ENCODE data around the gene KRTDAP.

Gene KRTDAP

GRCh38 chr19:35514282-35514809 is 24.1 kb upstream of the KRTDAP start:
- in situ Hi-C loops (cut with HindIII; ENCODE audit: low pct_ligation_motif_present, low pct_unique_long_range_greater_than_20kb, low sequenced_read_pairs), result no loop called here

DNA sequence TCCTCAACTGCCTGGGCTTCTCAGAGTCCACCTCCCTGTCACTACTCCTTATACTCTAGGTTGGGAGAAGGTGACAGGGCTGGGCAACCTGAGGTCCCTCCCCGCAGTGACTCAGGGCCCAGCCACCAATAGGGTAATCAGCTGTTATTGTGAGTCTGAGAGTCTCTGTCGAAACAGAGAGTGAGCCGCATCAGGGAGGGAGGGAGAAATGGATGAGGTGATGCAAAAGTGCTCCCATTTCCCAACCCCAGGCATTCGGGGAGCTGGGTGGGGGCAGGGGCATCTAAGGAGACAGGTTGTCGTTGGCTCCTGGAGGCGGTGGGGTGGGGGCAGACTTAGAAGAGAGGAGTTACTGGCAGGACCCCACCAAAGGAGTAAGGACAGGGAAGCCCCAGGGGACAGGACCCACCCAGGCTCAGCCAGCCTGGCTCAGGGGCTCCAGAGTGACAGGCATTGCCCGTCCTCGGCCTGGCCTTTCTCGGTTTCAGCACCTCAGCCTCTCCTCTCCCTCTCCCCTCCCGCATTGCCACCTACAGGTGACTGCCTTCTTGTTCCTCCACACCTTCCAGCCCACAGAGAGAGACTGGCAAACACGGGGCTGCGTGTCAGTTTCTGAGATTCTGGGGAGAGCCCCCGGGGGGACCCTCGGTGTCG is 23.5 kb upstream of the KRTDAP start, which contains the start of gene DMKN:
DMKN (minus strand) TSS at position 22 of the 654 bp plus-strand sequence. CDS start 174 bp downstream, outside the sequence.
- in situ Hi-C loops (cut with HindIII; ENCODE audit: low pct_ligation_motif_present, low pct_unique_long_range_greater_than_20kb, low sequenced_read_pairs), result no loop called here
- DNase-seq, result no peak

More at GRCh38 chr19:35514282-35514809, 24.1 kb upstream of the KRTDAP start:
- no peak for DNase-seq

- DNase-seq, result no peak
- in situ Hi-C loops (cut with HindIII; ENCODE audit: low pct_ligation_motif_present, low pct_unique_long_range_greater_than_20kb, low sequenced_read_pairs), result no loop called here
Observed at GRCh38 chr19:35512831-35513627, 22.8 kb upstream of the KRTDAP start.

DNA sequence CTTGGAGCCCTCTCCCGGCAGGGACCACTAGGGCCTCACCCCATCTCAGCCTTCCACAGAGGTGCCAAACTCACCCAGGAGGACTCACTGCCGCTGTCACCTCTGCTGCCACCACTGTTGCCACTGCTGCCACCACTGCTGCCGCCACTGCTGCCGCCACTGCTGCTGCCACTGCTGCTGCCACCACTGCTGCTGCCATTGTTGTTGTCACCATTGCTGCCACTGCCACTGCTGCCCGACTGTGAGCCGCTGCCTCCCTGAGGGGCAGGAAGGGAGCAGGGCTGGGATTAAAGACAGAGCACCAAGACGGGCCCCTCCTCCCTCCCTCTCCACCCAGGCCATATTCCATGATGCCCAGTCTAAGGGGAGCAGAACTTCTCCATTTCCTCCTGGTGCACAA is 21.1 kb upstream of the KRTDAP start:
- DNase-seq, result no peak
- in situ Hi-C loops (cut with HindIII; ENCODE audit: low pct_ligation_motif_present, low pct_unique_long_range_greater_than_20kb, low sequenced_read_pairs), result no loop called here

- in situ Hi-C loops (cut with HindIII; ENCODE audit: low pct_ligation_motif_present, low pct_unique_long_range_greater_than_20kb, low sequenced_read_pairs), result no loop called here
- no peak for DNase-seq
Observed at GRCh38 chr19:35510626-35510964, 20.3 kb upstream of the KRTDAP start.

GRCh38 chr19:35509861-35510625 is 19.8 kb upstream of the KRTDAP start:
- peak; percentile 70 for DNase-seq
- in situ Hi-C loops (cut with HindIII; ENCODE audit: low pct_ligation_motif_present, low pct_unique_long_range_greater_than_20kb, low sequenced_read_pairs), result no loop called here

- peak; percentile 22 for DNase-seq
- in situ Hi-C loops (cut with HindIII; ENCODE audit: low pct_ligation_motif_present, low pct_unique_long_range_greater_than_20kb, low sequenced_read_pairs), result no loop called here
Observed at GRCh38 chr19:35509018-35509652, 18.9 kb upstream of the KRTDAP start.

GRCh38 chr19:35508129-35508528 is 17.9 kb upstream of the KRTDAP start:
- in situ Hi-C loops (cut with HindIII; ENCODE audit: low pct_ligation_motif_present, low pct_unique_long_range_greater_than_20kb, low sequenced_read_pairs), result no loop called here
- DNase-seq, result no peak

GRCh38 chr19:35507561-35507960 is 17.3 kb upstream of the KRTDAP start:
- DNase-seq, result no peak
- in situ Hi-C loops (cut with HindIII; ENCODE audit: low pct_ligation_motif_present, low pct_unique_long_range_greater_than_20kb, low sequenced_read_pairs), result no loop called here

GRCh38 chr19:35506011-35506410 is 15.7 kb upstream of the KRTDAP start:
- in situ Hi-C loops (cut with HindIII; ENCODE audit: low pct_ligation_motif_present, low pct_unique_long_range_greater_than_20kb, low sequenced_read_pairs), result no loop called here
- DNase-seq, result no peak

DNA sequence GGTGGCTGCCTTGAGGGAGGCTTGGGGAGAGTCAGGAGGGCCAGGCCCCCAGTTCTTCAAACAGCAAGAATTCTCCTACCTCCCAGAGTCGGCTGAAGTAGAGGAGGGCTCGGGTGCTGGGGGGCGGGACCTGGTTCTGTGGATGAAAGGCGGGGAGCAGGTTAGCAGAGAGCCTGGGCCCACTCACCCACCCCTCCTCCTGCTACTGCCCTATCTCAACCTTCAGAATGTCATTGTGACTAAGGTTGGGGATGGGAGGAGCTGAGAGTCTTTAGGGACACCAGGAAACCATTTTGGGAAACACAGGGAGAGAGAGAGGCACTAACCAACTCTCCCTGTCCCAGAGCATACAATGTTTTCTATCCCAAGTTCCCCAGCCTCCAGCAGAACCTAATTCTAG is 12.5 kb upstream of the KRTDAP start:
- in situ Hi-C loops (cut with HindIII; ENCODE audit: low pct_ligation_motif_present, low pct_unique_long_range_greater_than_20kb, low sequenced_read_pairs), result no loop called here
- no peak for DNase-seq

DNA sequence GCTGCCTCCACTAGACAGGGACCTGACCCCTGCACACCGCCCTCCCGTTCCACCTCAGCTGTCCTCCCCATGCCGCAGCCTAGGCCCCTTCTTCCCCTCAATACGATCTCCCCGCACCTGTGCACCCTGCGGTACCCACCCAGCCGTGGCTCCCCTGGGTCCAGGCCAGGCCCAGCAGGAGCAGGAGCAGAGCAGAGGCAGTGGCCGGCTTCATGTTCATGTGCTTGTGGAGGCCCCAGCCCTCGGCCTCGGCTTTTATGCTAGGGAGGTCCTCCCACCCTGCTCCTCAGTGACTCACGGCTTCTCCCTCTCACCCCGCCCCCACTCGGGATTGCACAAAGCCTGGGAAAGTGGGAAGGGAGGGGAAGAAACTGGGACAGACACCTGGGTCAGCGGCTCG is 11.4 kb upstream of the KRTDAP start:
- no peak for DNase-seq
- in situ Hi-C loops (cut with HindIII; ENCODE audit: low pct_ligation_motif_present, low pct_unique_long_range_greater_than_20kb, low sequenced_read_pairs), result no loop called here

DNA sequence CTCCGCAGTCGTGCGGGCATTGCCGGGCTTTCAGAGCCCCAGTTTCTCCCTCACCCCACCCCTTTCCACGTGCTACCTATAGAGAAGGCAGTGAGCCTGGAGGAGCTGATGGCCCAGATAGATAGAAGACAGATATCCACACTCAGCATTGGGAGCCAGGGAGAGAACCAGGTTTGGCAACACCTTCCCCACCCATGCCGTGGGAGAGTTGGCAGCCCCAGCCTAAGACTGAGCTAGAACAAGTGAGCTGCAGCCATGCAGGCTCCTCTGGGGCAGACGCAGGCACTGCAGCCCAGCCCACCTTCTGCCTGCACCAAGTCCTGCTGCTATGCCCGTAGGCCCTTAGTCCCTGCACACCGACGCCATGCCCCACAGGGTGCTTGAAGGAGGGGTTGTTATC is 10.3 kb upstream of the KRTDAP start:
- in situ Hi-C loops (cut with HindIII; ENCODE audit: low pct_ligation_motif_present, low pct_unique_long_range_greater_than_20kb, low sequenced_read_pairs), result no loop called here
- DNase-seq, result no peak

DNA sequence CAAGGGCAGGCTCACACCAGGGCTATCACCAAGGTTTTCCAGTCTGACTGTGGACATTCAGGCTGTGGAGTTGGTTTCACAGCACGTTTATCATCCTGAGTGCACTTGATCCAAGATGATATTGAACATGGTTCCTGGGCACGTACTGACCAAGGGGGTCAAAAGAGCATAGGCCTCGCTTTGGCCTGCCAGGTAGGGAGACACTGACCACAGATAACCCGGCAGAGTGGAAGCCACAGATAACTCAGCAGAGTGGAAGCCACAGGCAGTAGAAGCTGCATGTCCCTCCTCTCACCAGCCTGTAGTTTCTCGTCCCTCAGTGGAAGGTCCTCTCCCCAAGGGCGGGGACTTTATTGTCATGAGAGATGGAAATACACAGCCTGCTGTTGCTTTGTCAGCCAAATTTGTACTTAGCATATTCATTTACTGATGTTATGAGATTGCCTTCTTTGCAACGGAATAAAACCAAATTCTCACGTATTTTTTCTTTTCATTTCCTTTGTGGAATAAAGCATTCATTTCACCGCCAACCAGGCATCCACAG is 8.8 kb upstream of the KRTDAP start:
- DNase-seq, result no peak
- in situ Hi-C loops (cut with HindIII; ENCODE audit: low pct_ligation_motif_present, low pct_unique_long_range_greater_than_20kb, low sequenced_read_pairs), result no loop called here

DNA sequence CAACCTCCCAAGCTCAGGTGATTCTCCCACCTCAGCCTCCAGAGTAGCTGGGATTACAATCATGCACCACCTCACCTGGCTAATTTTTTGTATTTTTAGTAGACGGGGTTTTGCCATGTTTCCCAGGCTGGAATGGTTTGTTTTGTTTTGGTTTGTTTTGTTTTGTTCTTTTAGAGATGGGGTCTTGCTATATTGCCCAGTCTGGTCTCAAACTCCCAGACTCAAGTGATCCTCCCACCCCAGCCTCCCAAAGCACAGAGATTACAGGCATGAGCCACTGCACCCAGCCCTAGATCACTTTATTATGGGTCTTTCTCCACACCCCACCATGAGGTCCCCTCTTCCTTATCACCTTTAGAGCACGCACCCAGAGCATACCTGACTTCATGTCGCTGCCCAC is 8.0 kb upstream of the KRTDAP start:
- in situ Hi-C loops (cut with HindIII; ENCODE audit: low pct_ligation_motif_present, low pct_unique_long_range_greater_than_20kb, low sequenced_read_pairs), result no loop called here
- DNase-seq, result no peak

GRCh38 chr19:35497406-35497805 is 7.1 kb upstream of the KRTDAP start:
- DNase-seq, result no peak
- in situ Hi-C loops (cut with HindIII; ENCODE audit: low pct_ligation_motif_present, low pct_unique_long_range_greater_than_20kb, low sequenced_read_pairs), result no loop called here

- DNase-seq, result peak; percentile 58
- in situ Hi-C loops (cut with HindIII; ENCODE audit: low pct_ligation_motif_present, low pct_unique_long_range_greater_than_20kb, low sequenced_read_pairs), result no loop called here
Observed at GRCh38 chr19:35495107-35496064, 5.1 kb upstream of the KRTDAP start.
